Left ventricle myocardium inferior (tissue), 1 donor: ENCODE results near the gene RIC8A. TPM values are rescaled to one million over a fixed set of nuclear protein-coding genes. Genes with fewer than 3 reads are reported as not detected.

Source experiments
- DNase-seq: peaks from one replicate; pipeline ENCODE4 v3.0.0-alpha.2; 2020
- H3K27ac ChIP-seq: fragments of 200-600 bp; replicated peaks from 2 replicates; pipeline ENCODE4 v1.8.0; 2021
- H3K27me3 ChIP-seq: fragments of 200-600 bp; 2 replicates; pipeline ENCODE4 v1.8.0; 2021; ENCODE audit warnings: low read depth
- H3K36me3 ChIP-seq: fragments of 200-600 bp; 2 replicates; pipeline ENCODE4 v1.8.0; 2021
- H3K4me1 ChIP-seq: fragments of 200-600 bp; 2 replicates; pipeline ENCODE4 v1.8.0; 2021
- H3K4me3 ChIP-seq: fragments of 200-600 bp; 2 replicates; pipeline ENCODE4 v1.8.0; 2021; ENCODE audit warnings: mild to moderate bottlenecking, moderate library complexity
- H3K9me3 ChIP-seq: fragments of 200-600 bp; replicated peaks from 2 replicates; pipeline ENCODE4 v1.8.0; 2021
- CTCF ChIP-seq: fragments of 200-600 bp; IDR thresholded peaks from 2 replicates; pipeline ENCODE4 v1.8.0; 2021; ENCODE audit warnings: antibody characterized with exemption, mild to moderate bottlenecking, borderline replicate concordance
- intact Hi-C: fragments of 100-400 bp; cut with micrococcal nuclease; formaldehyde crosslinking; loops from one replicate; pipeline ENCODE4 v1.11.0; 2022
- total RNA-seq: library from RNA; stranded (reverse); fragmentation: NEBNext Ultra II Directional; extraction: Animal tissue kit (Norgen Biotek cat#: 25700); gene quantifications from one replicate; pipeline ENCODE4 v1.2.1, GENCODE V29; 2021
- donor health status: DM: no; HTN: yes; CAD: no; lungs with severe emphysema.

The RIC8A gene
- total RNA-seq, 1 donor from 2014 or later = 46.1 TPM

- peaks cover 14% of the 10 kb centered on the region for H3K4me1 ChIP-seq
- DNase-seq = no peak
- no peaks in the 10 kb centered on the region for H3K27me3 ChIP-seq
- no peak overlapping the region for H3K27ac ChIP-seq
- no peak overlapping the region for H3K4me3 ChIP-seq
- intact Hi-C loops = no loop called here
- TF ChIP-seq CTCF = no peak
- H3K36me3 ChIP-seq = peaks cover 22% of the 10 kb centered on the region
- H3K9me3 ChIP-seq = no peaks in the 10 kb centered on the region
These were observed 18.4 kb downstream of the RIC8A start for GRCh38 chr11:225734-226453.

- DNase-seq = no peak
- H3K27ac ChIP-seq = no peak overlapping the region
These were observed 20.4 kb downstream of the RIC8A start for GRCh38 chr11:227824-228379.

GRCh38 chr11:230431-230830 is 22.9 kb downstream of the RIC8A start:
- H3K4me3 ChIP-seq = no peak overlapping the region
- TF ChIP-seq CTCF = no peak
- no peak overlapping the region for H3K27ac ChIP-seq
- H3K4me1 ChIP-seq = peaks cover 19% of the 10 kb centered on the region
- no peak for DNase-seq
- no peaks in the 10 kb centered on the region for H3K9me3 ChIP-seq
- no peaks in the 10 kb centered on the region for H3K27me3 ChIP-seq
- H3K36me3 ChIP-seq = peaks cover 16% of the 10 kb centered on the region
- intact Hi-C loops = no loop called here

More at GRCh38 chr11:227824-228379, 20.4 kb downstream of the RIC8A start:
- peaks cover 14% of the 10 kb centered on the region for H3K4me1 ChIP-seq
- no peaks in the 10 kb centered on the region for H3K27me3 ChIP-seq
- no peak overlapping the region for H3K4me3 ChIP-seq
- intact Hi-C loops = no loop called here
- TF ChIP-seq CTCF = no peak
- H3K36me3 ChIP-seq = peaks cover 12% of the 10 kb centered on the region
- H3K9me3 ChIP-seq = no peaks in the 10 kb centered on the region

- no peak overlapping the region for H3K27ac ChIP-seq
- H3K4me3 ChIP-seq = no peak overlapping the region
- intact Hi-C loops = no loop called here
- H3K36me3 ChIP-seq = peaks cover 16% of the 10 kb centered on the region
- DNase-seq = no peak
- no peaks in the 10 kb centered on the region for H3K9me3 ChIP-seq
- no peak for TF ChIP-seq CTCF
- H3K4me1 ChIP-seq = peaks cover 37% of the 10 kb centered on the region
- no peaks in the 10 kb centered on the region for H3K27me3 ChIP-seq
These were observed 25.5 kb downstream of the RIC8A start for GRCh38 chr11:232783-233565.

GRCh38 chr11:235180-235579 is 27.7 kb downstream of the RIC8A start:
- intact Hi-C loops = no loop called here
- no peak for TF ChIP-seq CTCF
- Histone ChIP-seq H3K4me3 (peak overlapping the region; percentile 99), H3K36me3 (peaks cover 14% of the 10 kb centered on the region), H3K9me3 (no peaks in the 10 kb centered on the region), H3K4me1 (peaks cover 51% of the 10 kb centered on the region), H3K27ac (peak overlapping the region; percentile 99), H3K27me3 (no peaks in the 10 kb centered on the region)
- no peak for DNase-seq
